ENCODE measurements around the gene TBCB. TPM values are rescaled to one million over a fixed set of nuclear protein-coding genes. Genes with fewer than 3 reads are reported as not detected.

TBCB gene
- total and polyA plus RNA-seq, 2 donors (not counting 3 experiments of a cell fraction or from before 2014, with no cell fraction given): 178 to 363 TPM

DNA sequence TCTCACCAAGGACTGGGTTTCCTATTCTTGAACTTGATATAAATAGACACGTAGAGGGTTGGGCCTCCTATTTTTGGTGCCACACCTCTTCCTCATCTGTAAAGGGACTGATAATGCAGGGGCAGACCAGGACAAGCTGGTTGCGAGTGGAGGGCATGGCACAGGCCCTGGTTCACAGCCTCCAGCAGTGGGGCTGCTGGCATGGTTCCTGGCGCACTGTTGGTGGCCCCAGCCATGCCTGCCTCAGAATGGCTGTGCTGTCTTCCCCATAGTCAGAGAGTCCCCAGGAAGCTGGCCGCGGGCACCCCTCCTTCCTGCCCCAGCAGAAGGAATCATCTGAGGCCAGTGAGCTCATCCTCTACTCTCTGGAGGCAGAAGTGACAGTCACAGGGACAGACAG lies 14.8 kb upstream of the TBCB start:
- Histone ChIP-seq H2AFZ (ENCODE audit: low read depth, low read length) (no peak overlapping the region), H3K9ac (replicated peaks; ENCODE audit: extremely low read depth, insufficient read depth, low read length) (no peak overlapping the region), H3K36me3 (ENCODE audit: control insufficient read depth in 2 of 2, extremely low read depth in 1 of 2, insufficient read depth in 2 of 2, low read length in 2 of 2) (peaks cover 3 to 9% of the 10 kb centered on the region in 2 experiments), H3K4me3 (replicated peaks in 1 of 3; ENCODE audit: insufficient read depth in 1 of 3, low read depth in 1 of 3, low read length in 3 of 3) (no peak overlapping the region), H3K4me1 (ENCODE audit: control insufficient read depth, extremely low read depth, insufficient read depth, low read length) (no peaks in the 10 kb centered on the region), H3K9me1 (replicated peaks; ENCODE audit: control insufficient read depth, extremely low read depth, insufficient read depth, low read length) (no peaks in the 10 kb centered on the region), H4K20me1 (replicated peaks; ENCODE audit: control insufficient read depth, extremely low read depth, insufficient read depth, low read length) (no peaks in the 10 kb centered on the region), H3K79me2 (ENCODE audit: control insufficient read depth, insufficient read depth, low read length) (no peaks in the 10 kb centered on the region), H3K9me3 (replicated peaks; ENCODE audit: control insufficient read depth, insufficient read depth, low read length) (no peaks in the 10 kb centered on the region), H3K4me2 (ENCODE audit: insufficient read depth, low read length) (no peak overlapping the region), H3K27ac (ENCODE audit: insufficient read depth, low read depth, low read length) (no peak overlapping the region), H3K27me3 (ENCODE audit: control insufficient read depth in 2 of 2, insufficient read depth in 2 of 2, low read length in 2 of 2) (no peaks in the 10 kb centered on the region)
- POLR2A ChIA-PET: no interaction called here
- DNase-seq (ENCODE audit: low read depth, low spot score) (no peak), FAIRE-seq (no peak)
- dilution Hi-C loops (cut with MboI; ENCODE audit: extremely low pct_ligation_motif_present, low sequenced_read_pairs): no loop called here
- CTCF ChIA-PET: interaction anchor here (1.9 kb wide), 1 partner anchor 14 kb away, joined by 5 read pairs; the partner anchor contains the start of gene POLR2I
- no peak for TF ChIP-seq EZH2 (IDR thresholded peaks at IDR 0.05; ENCODE audit: borderline replicate concordance, low read depth, low read length, severe bottlenecking)
- TF ChIP-seq CTCF (IDR thresholded peaks at IDR 0.05; ENCODE audit: extremely low read depth in 1 of 2, insufficient read depth in 1 of 2, low read depth in 1 of 2, low read length in 2 of 2): no peak
- TF ChIP-seq MYC (IDR thresholded peaks at IDR 0.05; ENCODE audit: low read depth, low read length): no peak
- no peak for TF ChIP-seq POLR2AphosphoS5 (IDR thresholded peaks at IDR 0.05; ENCODE audit: insufficient read depth, low read depth, low read length)
- TF ChIP-seq JUN (IDR thresholded peaks at IDR 0.05; ENCODE audit: borderline replicate concordance, insufficient read depth, insufficient read length, low read depth): no peak
- no peak for TF ChIP-seq POLR2A (IDR thresholded peaks at IDR 0.05; ENCODE audit: low read depth, low read length)
- TF ChIP-seq FOS (IDR thresholded peaks at IDR 0.05; ENCODE audit: borderline replicate concordance, insufficient read depth, low read length): no peak
- TF ChIP-seq, protein P1, sequence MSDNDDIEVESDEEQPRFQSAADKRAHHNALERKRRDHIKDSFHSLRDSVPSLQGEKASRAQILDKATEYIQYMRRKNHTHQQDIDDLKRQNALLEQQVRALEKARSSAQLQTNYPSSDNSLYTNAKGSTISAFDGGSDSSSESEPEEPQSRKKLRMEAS (IDR thresholded peaks at IDR 0.05; ENCODE audit: insufficient read depth, insufficient read length): no peak
- no peak for TF ChIP-seq GATA2 (IDR thresholded peaks at IDR 0.05; ENCODE audit: insufficient read depth, insufficient read length, low read depth, low read length)
- BruUV-seq (replicated peaks): no TSS peak
- intact Hi-C loops (cut with micrococcal nuclease): no loop called here

Data from endothelial cell of umbilical vein (primary cell).